Karpas-422 (cell line): ENCODE results near the gene FBXO28. TPM values are rescaled to one million over a fixed set of nuclear protein-coding genes. Genes with fewer than 3 reads are reported as not detected.
"Not testable (repeated sequence)": the region's sequence is repeated elsewhere in the genome, so short reads cannot be mapped to it uniquely, and the experiment has no call there.

ENCODE experiments used
- DNase-seq: peaks from one replicate; pipeline ENCODE4 v3.0.0-alpha.2; 2015
- H2AFZ ChIP-seq: fragments of 200-600 bp; sonication (generic); 2 replicates; pipeline ENCODE4 v1.6.1; 2014; ENCODE audit warnings: antibody characterized with exemption, low read length, mixed read lengths
- H3K27ac ChIP-seq: fragments of 200-600 bp; sonication (generic); 2 replicates; pipeline ENCODE4 v1.5.1; 2014; ENCODE audit warnings: mild to moderate bottlenecking, low read length, moderate library complexity
- H3K27me3 ChIP-seq: fragments of 200-600 bp; sonication (generic); 2 replicates; pipeline ENCODE4 v1.6.1; 2014; ENCODE audit warnings: low read length, mixed read lengths
- H3K36me3 ChIP-seq: fragments of 200-600 bp; sonication (generic); 2 replicates; pipeline ENCODE4 v1.6.1; 2014; ENCODE audit warnings: low read length, mixed read lengths; ENCODE audit not compliant: insufficient read depth
- H3K4me1 ChIP-seq: fragments of 200-600 bp; sonication (generic); 2 replicates; pipeline ENCODE4 v1.6.1; 2014; ENCODE audit warnings: mild to moderate bottlenecking, low read length, mixed read lengths
- H3K4me2 ChIP-seq: fragments of 200-600 bp; sonication (generic); 2 replicates; pipeline ENCODE4 v1.6.1; 2014; ENCODE audit warnings: low read length, low read depth, mild to moderate bottlenecking; ENCODE audit not compliant: poor library complexity, severe bottlenecking
- H3K4me3 ChIP-seq: fragments of 200-600 bp; sonication (generic); 2 replicates; pipeline ENCODE4 v1.5.1; 2014; ENCODE audit warnings: mild to moderate bottlenecking, antibody characterized with exemption, low read length, mixed read lengths
- H3K79me2 ChIP-seq: fragments of 200-600 bp; sonication (generic); 2 replicates; pipeline ENCODE4 v1.6.1; 2014; ENCODE audit warnings: mild to moderate bottlenecking, low read length, mixed read lengths
- H3K9ac ChIP-seq: fragments of 200-600 bp; sonication (generic); 2 replicates; pipeline ENCODE4 v1.6.0; 2014; ENCODE audit warnings: low read length
- H3K9me2 ChIP-seq: fragments of 200-600 bp; sonication (generic), shearing (Covaris generic); replicated peaks from 2 replicates; pipeline ENCODE4 v1.6.0; 2014; ENCODE audit warnings: mild to moderate bottlenecking, low read length, moderate library complexity; ENCODE audit not compliant: insufficient read depth
- H3K9me3 ChIP-seq: fragments of 300-700, 200-600 bp; sonication (generic); 2 replicates; pipeline ENCODE4 v1.6.1; 2014; ENCODE audit warnings: low read length, mixed read lengths
- H4K20me1 ChIP-seq: fragments of 200-600 bp; sonication (generic); 2 replicates; pipeline ENCODE4 v1.6.1; 2014; ENCODE audit warnings: mild to moderate bottlenecking, antibody characterized with exemption, low read length, low read depth; ENCODE audit not compliant: insufficient read depth
- small RNA-seq: library from RNA; depleted of rRNA; stranded (forward); fragments of <200 nt; gene quantifications from one replicate; pipeline ENCODE3, GENCODE V24; 2014
- total RNA-seq: library from RNA; depleted of rRNA; stranded (reverse); fragments of >200 nt; shearing (Covaris generic); gene quantifications from 2 replicates; pipeline ENCODE4 v1.2.3, GENCODE V29; 2014; ENCODE audit warnings: low replicate concordance; rRNA removed

Gene FBXO28
- total RNA-seq, 1 experiment from 2014 or later = 33.4 TPM

- H3K4me1 ChIP-seq = peaks cover 26% of the 10 kb centered on the region
- no peak overlapping the region for H3K27ac ChIP-seq
- no peaks in the 10 kb centered on the region for H3K27me3 ChIP-seq
- no peak overlapping the region for H3K4me3 ChIP-seq
- H2AFZ ChIP-seq = no peak overlapping the region
- no peaks in the 10 kb centered on the region for H3K36me3 ChIP-seq
- H3K9me3 ChIP-seq = no peaks in the 10 kb centered on the region
- no peak overlapping the region for H3K4me2 ChIP-seq
- H4K20me1 ChIP-seq = no peaks in the 10 kb centered on the region
- no peaks in the 10 kb centered on the region for H3K9me2 ChIP-seq
- H3K79me2 ChIP-seq = no peaks in the 10 kb centered on the region
- peak; percentile 35 for DNase-seq
- H3K9ac ChIP-seq = no peak overlapping the region
Observed at GRCh38 chr1:224201383-224201782, 87.5 kb downstream of the FBXO28 start.

- Histone ChIP-seq H3K79me2 (no peaks in the 10 kb centered on the region), H3K4me1 (peaks cover 26% of the 10 kb centered on the region), H3K9me3 (no peaks in the 10 kb centered on the region), H4K20me1 (no peaks in the 10 kb centered on the region), H3K27me3 (no peaks in the 10 kb centered on the region), H3K4me3 (no peak overlapping the region), H3K9ac (no peak overlapping the region), H3K36me3 (no peaks in the 10 kb centered on the region), H3K4me2 (no peak overlapping the region), H3K27ac (no peak overlapping the region), H3K9me2 (no peaks in the 10 kb centered on the region), H2AFZ (no peak overlapping the region)
- DNase-seq = no peak
Observed at GRCh38 chr1:224201853-224202252, 87.9 kb downstream of the FBXO28 start.

DNA sequence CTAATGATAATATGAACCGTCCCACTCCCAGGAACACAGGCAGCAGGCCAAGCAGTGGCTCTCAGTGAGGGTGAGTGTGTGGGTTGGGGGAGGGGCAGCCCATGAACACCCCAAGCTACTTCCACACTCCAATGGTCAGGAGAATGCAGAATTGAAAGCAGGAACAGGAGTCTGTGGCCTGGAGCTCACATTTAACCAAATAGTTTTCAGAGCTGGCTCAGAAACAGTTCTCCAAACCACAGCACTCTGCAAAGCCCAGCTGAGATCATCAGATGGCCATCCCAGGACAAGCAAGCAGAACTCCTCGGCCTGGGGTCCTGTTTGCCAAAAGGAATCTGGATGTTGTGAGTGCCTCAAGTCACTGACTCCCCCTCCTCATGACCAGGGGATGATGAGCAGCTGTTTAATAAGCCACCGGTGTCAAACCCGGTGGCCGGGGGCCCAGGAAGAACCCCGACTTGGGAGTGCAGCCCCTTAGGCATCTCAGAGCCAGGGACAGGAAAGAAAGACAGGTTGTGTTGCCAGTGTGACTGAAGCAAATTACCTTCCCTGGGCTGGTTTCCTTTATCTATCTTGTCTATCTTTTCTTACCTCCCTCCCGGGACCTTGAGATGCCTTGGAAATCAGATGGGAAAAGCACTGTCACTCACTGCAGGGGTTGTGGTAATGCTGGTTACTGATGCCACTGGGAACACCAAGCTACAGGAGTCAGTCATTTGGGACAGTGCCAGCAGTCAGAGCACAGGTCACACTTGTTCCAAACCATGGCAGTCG is 89.5 kb downstream of the FBXO28 start:
- Histone ChIP-seq H4K20me1 (no peaks in the 10 kb centered on the region), H3K27me3 (no peaks in the 10 kb centered on the region), H3K9me2 (no peaks in the 10 kb centered on the region), H3K4me3 (no peak overlapping the region), H3K27ac (no peak overlapping the region), H3K4me1 (peaks cover 26% of the 10 kb centered on the region), H3K79me2 (no peaks in the 10 kb centered on the region), H3K4me2 (peak overlapping the region; percentile 20), H2AFZ (no peak overlapping the region), H3K9me3 (no peaks in the 10 kb centered on the region), H3K9ac (no peak overlapping the region), H3K36me3 (no peaks in the 10 kb centered on the region)
- peak; percentile 60 for DNase-seq

- no peaks in the 10 kb centered on the region for H4K20me1 ChIP-seq
- peaks cover 26% of the 10 kb centered on the region for H3K4me1 ChIP-seq
- peak; percentile 39 for DNase-seq
- no peaks in the 10 kb centered on the region for H3K9me2 ChIP-seq
- H3K9ac ChIP-seq = no peak overlapping the region
- no peak overlapping the region for H2AFZ ChIP-seq
- no peaks in the 10 kb centered on the region for H3K9me3 ChIP-seq
- no peaks in the 10 kb centered on the region for H3K27me3 ChIP-seq
- H3K4me2 ChIP-seq = no peak overlapping the region
- no peaks in the 10 kb centered on the region for H3K79me2 ChIP-seq
- H3K4me3 ChIP-seq = no peak overlapping the region
- no peak overlapping the region for H3K27ac ChIP-seq
- no peaks in the 10 kb centered on the region for H3K36me3 ChIP-seq
Observed at GRCh38 chr1:224205438-224205840, 91.5 kb downstream of the FBXO28 start.

DNA sequence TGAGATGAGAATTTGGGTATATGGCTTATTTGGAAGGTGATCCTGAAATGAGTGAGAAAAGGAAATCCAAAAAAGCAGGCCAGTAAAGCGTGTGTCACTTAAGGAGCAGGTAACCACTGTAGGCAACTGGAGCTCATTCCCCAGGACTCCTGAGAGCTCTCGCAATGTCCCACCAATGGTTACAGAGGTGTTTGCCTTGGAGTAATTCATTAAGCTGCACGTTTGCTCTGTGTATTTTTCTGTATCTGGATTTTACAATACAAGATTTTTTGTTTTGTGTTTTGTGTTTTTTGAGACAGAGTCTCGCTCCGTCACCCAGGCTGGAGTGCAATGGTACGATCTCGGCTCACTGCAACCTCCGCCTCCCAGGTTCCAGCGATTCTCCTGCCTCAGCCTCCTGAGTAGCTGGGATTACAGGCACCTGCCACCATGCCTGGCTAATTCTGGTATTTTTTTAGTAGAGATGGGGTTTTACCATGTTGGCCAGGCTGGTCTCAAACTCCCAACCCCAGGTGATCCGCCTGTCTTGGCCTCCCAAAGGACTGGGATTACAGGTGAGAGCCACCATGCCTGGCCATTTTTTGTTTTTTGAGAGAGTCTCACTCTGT is 92.1 kb downstream of the FBXO28 start:
- not testable (repeated sequence) for H4K20me1 ChIP-seq, H3K36me3 ChIP-seq, H3K79me2 ChIP-seq, H3K27me3 ChIP-seq, H3K9me2 ChIP-seq, H3K4me2 ChIP-seq, H3K9ac ChIP-seq, H3K9me3 ChIP-seq, H3K4me3 ChIP-seq, H3K27ac ChIP-seq, H2AFZ ChIP-seq
- H3K4me1 ChIP-seq = peaks cover 23% of the 10 kb centered on the region
- peak; percentile 17 for DNase-seq

DNA sequence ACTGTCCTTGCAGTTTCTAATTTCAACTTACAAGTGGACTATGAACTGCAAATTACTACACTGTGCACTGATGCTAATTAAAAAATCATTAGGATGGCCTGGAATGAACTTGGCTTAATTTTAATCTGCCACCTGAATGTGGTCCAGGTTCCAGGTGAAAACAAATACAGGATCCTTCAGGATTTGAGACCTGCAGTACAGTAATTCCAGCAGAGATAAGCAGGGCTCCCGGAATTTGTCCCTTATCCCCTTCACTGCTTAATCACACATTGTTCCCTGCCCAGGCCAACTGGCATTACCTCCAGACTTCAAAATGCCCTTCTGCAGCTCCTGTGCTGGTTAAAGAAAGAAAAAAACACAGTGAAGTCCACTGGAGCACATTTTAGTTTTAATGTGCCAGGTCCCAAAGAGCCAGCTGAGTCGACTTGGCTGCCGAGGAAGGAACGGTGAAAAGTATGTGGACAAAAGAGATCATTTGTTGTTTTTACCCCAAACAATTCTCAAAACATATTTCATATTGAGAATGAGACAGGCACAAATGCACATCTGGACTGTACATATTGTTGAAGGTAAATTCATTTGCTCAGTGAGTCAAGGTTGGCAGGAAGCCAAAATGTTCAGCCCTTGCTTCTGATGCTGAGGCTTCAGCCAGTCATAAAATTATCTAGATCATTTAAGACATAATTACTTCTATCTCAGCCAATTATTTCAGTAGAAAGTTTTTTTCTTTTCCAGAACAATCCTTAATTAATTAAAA is 97.5 kb downstream of the FBXO28 start:
- H3K4me3 ChIP-seq = no peak overlapping the region
- no peaks in the 10 kb centered on the region for H3K27me3 ChIP-seq
- H3K79me2 ChIP-seq = no peaks in the 10 kb centered on the region
- H3K4me2 ChIP-seq = no peak overlapping the region
- DNase-seq = peak; percentile 56
- no peaks in the 10 kb centered on the region for H3K36me3 ChIP-seq
- H2AFZ ChIP-seq = no peak overlapping the region
- H3K9me2 ChIP-seq = no peaks in the 10 kb centered on the region
- no peaks in the 10 kb centered on the region for H3K9me3 ChIP-seq
- H4K20me1 ChIP-seq = no peaks in the 10 kb centered on the region
- H3K27ac ChIP-seq = no peak overlapping the region
- no peak overlapping the region for H3K9ac ChIP-seq
- H3K4me1 ChIP-seq = peaks cover 5% of the 10 kb centered on the region; the same call in 1 of the 2 replicates

Small RNAs within 50 kb of the gene (small RNA-seq; reads per million reads assigned to genes)
- 0.32 reads per million for gene AC092809.3
- gene RF00139 = not detected
- gene RN7SKP49 = not detected

Other genes starting within 250 kb of the FBXO28 start
- 12.9 and 36.1 TPM in 2 replicates for gene DEGS1, start 69.1 kb downstream of the FBXO28 start, total RNA-seq
- 27.1 and 32.0 TPM in 2 replicates for gene NVL, start 216.1 kb downstream of the FBXO28 start, total RNA-seq
- 23.9 and 49.1 TPM in 2 replicates for gene CNIH4, start 242.8 kb downstream of the FBXO28 start, total RNA-seq